Ovary (tissue), 9 donors: Measurements from ENCODE around the gene TOP2A. TPM values are rescaled to one million over a fixed set of nuclear protein-coding genes. Genes with fewer than 3 reads are reported as not detected.
A peak's percentile ranks its signal among the peaks of the same experiment; 100 is the strongest.

Experiments
- DNase-seq, 5 donors: peaks; one replicate each; pipeline ENCODE4 v3.0.0-alpha.2; 2019 to 2020
- H3K27ac ChIP-seq, 2 donors: fragments of 200-600 bp; one replicate each; pipeline versions ENCODE4 v1.5.1 to v1.8.0; 2019 to 2022
- H3K27me3 ChIP-seq: fragments of 200-600 bp; one replicate; pipeline ENCODE4 v1.8.0; 2022
- H3K36me3 ChIP-seq: fragments of 200-600 bp; sonication (generic); one replicate; pipeline ENCODE4 v1.5.1; 2019
- H3K4me1 ChIP-seq: one replicate; pipeline ENCODE4 v1.8.1; 2013; ENCODE audit warnings: mild to moderate bottlenecking, moderate library complexity; ENCODE audit not compliant: insufficient read depth
- H3K4me3 ChIP-seq: fragments of 200-600 bp; sonication (generic); one replicate; pipeline ENCODE4 v1.5.1; 2017
- H3K9me3 ChIP-seq, 2 donors: fragments of 200-600 bp in 1 of 2; sonication (generic) in 1 of 2; one replicate each; pipeline versions ENCODE4 v1.5.1 to v1.8.1; 2013 to 2019; ENCODE audit warnings: mild to moderate bottlenecking in 1 of 2, moderate library complexity in 1 of 2
- EP300 ChIP-seq: sonication (generic); formaldehyde crosslinking; IDR thresholded peaks from one replicate; pipeline ENCODE4 v1.6.1; 2017; ENCODE audit warnings: antibody characterized with exemption
- POLR2A ChIP-seq: fragments of 450-650 bp; IDR thresholded peaks from one replicate; pipeline ENCODE4 v1.6.1; 2017; ENCODE audit warnings: antibody characterized with exemption, mild to moderate bottlenecking, moderate library complexity
- WGBS, 3 donors: extraction: QIAGEN DNeasy Blood & Tissue Kit in 1 of 3; methylation state at CpG; one replicate each; pipeline versions ENCODE4 v1.1.5 to v1.1.7; 2013 to 2017; 5-methylcytosine and 5-hydroxymethylcytosine counted together
- intact Hi-C, 4 donors: fragments of 100-400 bp; cut with DNase I; formaldehyde crosslinking; loops; one replicate each; pipeline versions ENCODE4 v1.11.0 to v1.15.1; 2022 to 2023
- polyA plus RNA-seq, 2 donors: library from polyadenylated mRNA; stranded (reverse); fragments of 200-250 nt in 1 of 2; fragments of 350-450 nt in 1 of 2; fragmentation: Illumina TruSeq in 1 of 2; extraction: RNeasy Lipid Tissue Mini Kit (QIAGEN cat#74804) in 1 of 2; gene quantifications; one replicate each; pipeline ENCODE4 v1.2.3, GENCODE V29; 2013 to 2014
- total RNA-seq, 7 donors: library from RNA; depleted of rRNA in 2 of 7; stranded (reverse); fragments of >200 nt in 2 of 7; fragmentation: NEBNext Ultra II Directional in 3 of 7; extraction: Animal tissue kit (Norgen Biotek cat#: 25700) in 3 of 7; gene quantifications; one replicate each; pipeline versions ENCODE4 v1.1.0 to v1.2.4, GENCODE V29; 2016 to 2023
- TF ChIP-seq, protein P1 (sequence below), 3 donors: fragments of 450-650 bp in 2 of 3; fragments of 200-600 bp in 1 of 3; IDR thresholded peaks; one replicate each; pipeline versions ENCODE4 v1.5.1 to v1.8.0; 2016 to 2022; ENCODE audit warnings: antibody characterized with exemption in 3 of 3, mild to moderate bottlenecking in 1 of 3
- donor health status: DM: no; HTN: no; CAD: no; lungs with moderate emphysema.
- donor health status: DM: no; HTN: no; CAD: no.
- donor health status: Bipolar disorder and iron deficiency.
- donor health status: DM: yes; HTN: yes; CAD: no.
- donor health status: DM: no; HTN: no; CAD: no.
- donor health status: DM: yes; HTN: yes; CAD: no.

The TOP2A gene
- total and polyA plus RNA-seq, 9 donors, result 0.36 to 4.5 (median 1.2) TPM

DNA sequence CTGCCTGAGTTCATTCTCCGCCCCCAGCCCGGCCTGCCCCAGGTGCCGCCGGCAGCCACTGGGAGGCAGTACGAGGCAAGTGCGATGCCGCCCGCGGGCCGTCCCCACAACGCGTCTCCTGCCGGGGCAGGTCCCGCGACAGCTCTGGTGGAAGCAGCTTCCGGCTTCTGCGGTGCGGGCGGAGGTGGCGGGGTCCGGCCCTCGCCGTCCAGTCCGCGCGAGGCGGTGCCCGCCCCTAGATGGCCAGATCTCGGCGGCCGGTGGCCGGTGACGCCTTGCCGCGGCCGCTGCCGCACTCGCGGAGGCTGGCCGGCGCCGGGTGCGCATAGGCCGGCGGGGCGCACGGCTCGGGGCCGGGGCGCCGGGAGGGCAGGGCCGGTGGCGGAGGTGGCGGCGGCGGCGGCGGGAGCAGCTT lies 55.0 kb downstream of the TOP2A start:
- peaks cover 5% of the 10 kb centered on the region for H3K4me1 ChIP-seq
- no peaks in the 10 kb centered on the region for H3K36me3 ChIP-seq
- 1 to 3% (median 2%) methylated on average over 20 to 58 of the region's 58 CpGs for WGBS, 3 donors
- H3K27ac ChIP-seq, result no peak overlapping the region
- DNase-seq, result peak in 1 of 5 donors; percentile 45
- no peaks in the 10 kb centered on the region for H3K9me3 ChIP-seq
- TF ChIP-seq, protein P1, sequence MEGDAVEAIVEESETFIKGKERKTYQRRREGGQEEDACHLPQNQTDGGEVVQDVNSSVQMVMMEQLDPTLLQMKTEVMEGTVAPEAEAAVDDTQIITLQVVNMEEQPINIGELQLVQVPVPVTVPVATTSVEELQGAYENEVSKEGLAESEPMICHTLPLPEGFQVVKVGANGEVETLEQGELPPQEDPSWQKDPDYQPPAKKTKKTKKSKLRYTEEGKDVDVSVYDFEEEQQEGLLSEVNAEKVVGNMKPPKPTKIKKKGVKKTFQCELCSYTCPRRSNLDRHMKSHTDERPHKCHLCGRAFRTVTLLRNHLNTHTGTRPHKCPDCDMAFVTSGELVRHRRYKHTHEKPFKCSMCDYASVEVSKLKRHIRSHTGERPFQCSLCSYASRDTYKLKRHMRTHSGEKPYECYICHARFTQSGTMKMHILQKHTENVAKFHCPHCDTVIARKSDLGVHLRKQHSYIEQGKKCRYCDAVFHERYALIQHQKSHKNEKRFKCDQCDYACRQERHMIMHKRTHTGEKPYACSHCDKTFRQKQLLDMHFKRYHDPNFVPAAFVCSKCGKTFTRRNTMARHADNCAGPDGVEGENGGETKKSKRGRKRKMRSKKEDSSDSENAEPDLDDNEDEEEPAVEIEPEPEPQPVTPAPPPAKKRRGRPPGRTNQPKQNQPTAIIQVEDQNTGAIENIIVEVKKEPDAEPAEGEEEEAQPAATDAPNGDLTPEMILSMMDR (IDR thresholded peaks at IDR 0.05), result peak in 1 of 3 donors; percentile 14
- TF ChIP-seq POLR2A, result no peak
- TF ChIP-seq EP300, result no peak
- H3K27me3 ChIP-seq, result no peaks in the 10 kb centered on the region
- intact Hi-C loops, result loop anchor here in 1 of 4 donors (2.0 to 10.0 kb wide), 3 partner anchors 72 to 198 kb away; no protein-coding TSS in a partner anchor
- H3K4me3 ChIP-seq, result peak overlapping the region; percentile 26

DNA sequence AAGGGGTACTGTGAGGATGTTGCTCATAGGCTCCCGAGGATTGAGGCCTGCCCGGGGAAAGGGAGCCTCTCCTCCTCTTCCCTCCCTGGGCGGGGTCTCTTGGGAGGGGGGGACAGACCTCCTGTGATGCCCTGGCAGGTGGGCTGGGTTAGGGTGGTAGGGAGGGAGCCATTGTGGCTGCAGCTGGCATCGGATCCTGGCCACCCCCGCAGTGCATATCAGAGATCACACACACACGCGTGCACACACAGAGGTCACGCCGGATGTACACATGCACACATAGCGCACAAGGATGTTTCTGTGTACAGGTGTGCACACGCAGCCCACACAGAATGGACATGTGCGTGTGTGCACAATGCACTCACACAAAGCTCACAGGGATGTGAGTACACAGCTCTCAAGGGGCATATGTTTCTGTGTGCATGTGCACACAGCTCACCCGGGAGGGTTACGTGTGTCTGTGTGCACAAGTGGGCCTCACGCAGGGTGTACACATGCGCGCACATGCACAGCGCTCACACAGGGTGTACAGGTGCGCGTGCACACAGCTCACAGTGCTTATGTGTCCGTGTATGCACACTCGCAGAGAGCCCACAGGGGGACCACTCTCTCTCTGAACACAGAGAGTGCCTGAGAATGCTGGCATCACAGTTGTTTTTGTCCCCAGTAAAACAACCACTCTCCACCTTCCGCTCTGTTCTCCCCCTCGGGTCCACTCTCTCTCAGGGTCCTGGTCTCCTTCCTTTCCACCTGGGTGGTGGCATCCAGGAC lies 55.6 kb downstream of the TOP2A start:
- H3K36me3 ChIP-seq, result no peaks in the 10 kb centered on the region
- no peak overlapping the region for H3K4me3 ChIP-seq
- intact Hi-C loops, result loop anchor here in 1 of 4 donors (2.0 to 10.0 kb wide), 3 partner anchors 73 to 199 kb away; no protein-coding TSS in a partner anchor
- H3K9me3 ChIP-seq, result no peaks in the 10 kb centered on the region
- no peaks in the 10 kb centered on the region for H3K27me3 ChIP-seq
- no peak overlapping the region for H3K27ac ChIP-seq
- H3K4me1 ChIP-seq, result peaks cover 5% of the 10 kb centered on the region
- 73 to 79% (median 77%) methylated on average over 22 to 24 of the region's 24 CpGs for WGBS, 3 donors
- DNase-seq, result no peak
- no peak for TF ChIP-seq EP300
- no peak for TF ChIP-seq POLR2A
- TF ChIP-seq, protein P1 (IDR thresholded peaks at IDR 0.05), result no peak

DNA sequence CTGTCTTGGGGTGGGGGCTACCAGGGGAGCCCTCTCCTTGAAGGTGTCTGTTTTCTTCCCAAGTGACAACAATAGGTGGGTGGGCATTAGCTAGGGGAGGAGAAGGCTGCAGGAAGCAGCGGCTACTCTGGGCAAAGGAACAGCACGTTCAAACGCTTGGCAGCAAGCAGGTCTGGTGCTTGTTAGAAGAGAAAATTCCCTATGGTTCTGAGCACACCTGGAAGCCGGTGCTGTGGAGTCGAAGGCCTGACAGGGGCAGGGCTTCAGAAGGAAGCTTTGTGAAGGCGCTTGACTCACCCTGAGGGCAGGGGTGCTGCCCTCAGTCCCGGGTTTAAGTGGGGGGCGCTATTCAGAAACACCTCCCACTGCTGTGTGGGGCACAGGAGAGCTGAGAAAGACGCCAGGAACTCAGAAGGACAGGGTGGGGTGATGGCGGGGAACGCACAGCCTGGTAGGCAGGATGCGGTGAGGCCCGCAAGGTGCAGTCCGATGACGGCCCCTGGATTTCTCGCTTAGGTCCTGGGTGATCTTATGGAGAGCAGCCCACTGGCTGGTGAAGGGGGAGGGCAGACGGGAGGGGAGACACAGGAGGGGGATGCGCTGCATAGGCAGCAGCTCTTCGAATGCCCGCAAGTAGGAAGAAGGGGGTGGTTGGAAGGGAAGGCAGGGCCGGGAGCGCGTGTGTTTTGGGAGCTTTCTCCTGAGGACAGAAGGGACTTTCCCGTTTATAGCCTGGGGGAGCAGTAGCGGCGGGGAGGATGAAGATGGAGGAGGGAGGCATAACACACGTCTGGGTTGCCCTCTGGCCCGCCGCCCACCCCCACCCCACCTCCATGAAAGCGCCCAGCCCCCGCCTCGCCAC lies 56.4 kb downstream of the TOP2A start:
- intact Hi-C loops, result loop anchor here in 1 of 4 donors (10.0 kb wide), 2 partner anchors 74 to 164 kb away; no protein-coding TSS in a partner anchor
- H3K4me1 ChIP-seq, result peaks cover 5% of the 10 kb centered on the region

DNA sequence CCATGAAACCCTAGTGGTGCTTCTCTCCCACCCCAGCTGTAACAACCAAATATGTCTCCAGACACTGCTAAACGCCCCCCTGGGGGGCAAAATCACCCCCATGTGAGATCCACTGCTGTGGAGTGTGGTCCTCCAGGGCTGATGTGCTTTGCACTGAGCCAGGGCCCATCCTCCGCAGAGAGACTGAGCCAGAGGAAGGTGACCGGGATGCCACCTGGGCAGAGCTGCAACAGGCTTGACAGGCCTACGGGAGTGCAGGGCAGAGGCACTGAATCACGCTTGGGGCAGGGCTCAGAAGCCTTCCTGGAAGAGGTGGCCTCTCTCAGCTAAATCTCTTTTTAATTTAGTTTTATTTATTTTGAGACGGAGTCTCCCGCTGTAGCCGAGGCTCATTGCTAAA lies 57.6 kb downstream of the TOP2A start:
- H3K36me3 ChIP-seq, result no peaks in the 10 kb centered on the region
- DNase-seq, result no peak
- H3K27ac ChIP-seq, result no peak overlapping the region
- peaks cover 7% of the 10 kb centered on the region for H3K4me1 ChIP-seq
- WGBS, 3 donors, result 76 to 90% (median 80%) methylated on average over 8 of the region's 8 CpGs
- no peaks in the 10 kb centered on the region for H3K9me3 ChIP-seq
- H3K27me3 ChIP-seq, result no peaks in the 10 kb centered on the region
- no peak overlapping the region for H3K4me3 ChIP-seq
- TF ChIP-seq POLR2A (no peak), EP300 (no peak)
- TF ChIP-seq, protein P1 (IDR thresholded peaks at IDR 0.05), result no peak
- intact Hi-C loops, result loop anchor here in 1 of 4 donors (10.0 kb wide), 2 partner anchors 75 to 165 kb away; no protein-coding TSS in a partner anchor

More for the DNA sequence above, 56.4 kb downstream of the TOP2A start:
- DNase-seq, result no peak
- WGBS, 3 donors, result 67 to 72% (median 70%) methylated on average over 32 of the region's 32 CpGs
- H3K9me3 ChIP-seq, result no peaks in the 10 kb centered on the region
- no peaks in the 10 kb centered on the region for H3K36me3 ChIP-seq
- no peak overlapping the region for H3K4me3 ChIP-seq
- no peaks in the 10 kb centered on the region for H3K27me3 ChIP-seq
- H3K27ac ChIP-seq, result no peak overlapping the region
- TF ChIP-seq POLR2A (no peak), EP300 (no peak)
- TF ChIP-seq, protein P1 (IDR thresholded peaks at IDR 0.05), result no peak
